HepG2 (cell line): ENCODE data around the gene BBOF1. TPM values are rescaled to one million over a fixed set of nuclear protein-coding genes. Genes with fewer than 3 reads are reported as not detected.

ENCODE experiments used
- ATF6 ChIP-seq: sonication (generic); formaldehyde crosslinking; conservative IDR thresholded peaks from 2 replicates; pipeline ENCODE4 v1.4.0; 2020; ENCODE audit warnings: missing genetic modification reagents
- BORCS8-MEF2B ChIP-seq: sonication (generic); formaldehyde crosslinking; IDR thresholded peaks from 2 replicates; pipeline ENCODE4 v1.8.0; 2022; ENCODE audit warnings: mild to moderate bottlenecking, missing genetic modification reagents
- BRD4 ChIP-seq: sonication (generic); formaldehyde crosslinking; IDR thresholded peaks from 2 replicates; pipeline ENCODE4 v1.4.0; 2020; ENCODE audit warnings: missing genetic modification reagents
- NRL ChIP-seq: sonication (generic); formaldehyde crosslinking; IDR thresholded peaks from 2 replicates; pipeline ENCODE4 v1.5.0; 2020; ENCODE audit warnings: missing genetic modification reagents, mild to moderate bottlenecking, moderate library complexity, borderline replicate concordance
- SIN3A ChIP-seq: IDR thresholded peaks from 2 replicates; pipeline ENCODE4 v1.6.1; 2011; ENCODE audit warnings: low read depth, mild to moderate bottlenecking, control low read depth, low read length, borderline replicate concordance
- ZBTB37 ChIP-seq: sonication (generic); formaldehyde crosslinking; IDR thresholded peaks from 2 replicates; pipeline ENCODE4 v1.4.0; 2020; ENCODE audit warnings: mild to moderate bottlenecking, missing genetic modification reagents
- ZNF407 ChIP-seq: sonication (generic); formaldehyde crosslinking; IDR thresholded peaks from one replicate; pipeline ENCODE4 v1.5.1; 2020; ENCODE audit warnings: mild to moderate bottlenecking, missing genetic modification reagents; ENCODE audit errors: not compliant biosample characterization
- ZNF605 ChIP-seq: sonication (generic); formaldehyde crosslinking; IDR thresholded peaks from 2 replicates; pipeline ENCODE4 v1.8.0; 2022; ENCODE audit warnings: mild to moderate bottlenecking, missing genetic modification reagents
- polyA plus RNA-seq, 8 experiments: library from polyadenylated mRNA; depleted of rRNA in 3 of 8; stranded (reverse) in 7 of 8; unstranded in 1 of 8; fragments of >200 nt; fragmentation: Illumina TruSeq in 4 of 8; extraction: Trizol in 4 of 8; gene quantifications; 2 replicates each; pipeline versions ENCODE4 v1.2.1 to v1.2.3, GENCODE V29; 2011 to 2016; ENCODE audit warnings: low read depth in 4 of 8, missing spikeins in 1 of 8, mixed read lengths in 1 of 8; ENCODE audit not compliant: insufficient read depth in 1 of 8
- total RNA-seq, 5 experiments: library from RNA; depleted of rRNA; stranded (reverse); fragments of >200 nt; fragmentation: Illumina TruSeq; extraction: Trizol; gene quantifications; 2 replicates each; pipeline ENCODE4 v1.2.3, GENCODE V29; 2016; ENCODE audit warnings: low read depth in 1 of 5
- TF ChIP-seq, protein P1 (sequence below): sonication (generic); formaldehyde crosslinking; IDR thresholded peaks from 2 replicates; pipeline ENCODE4 v1.5.0; 2020; ENCODE audit warnings: mild to moderate bottlenecking, missing genetic modification reagents, borderline replicate concordance
- TF ChIP-seq, protein P2 (sequence below): sonication (generic); formaldehyde crosslinking; IDR thresholded peaks from 2 replicates; pipeline ENCODE4 v1.8.0; 2022; ENCODE audit warnings: missing genetic modification reagents, mild to moderate bottlenecking, borderline replicate concordance

Gene BBOF1
- total and polyA plus RNA-seq, 2 of the 13 experiments (the other 11 are each of a cell fraction or from before 2014, with no cell fraction given), result 1.6 to 2.3 TPM

- peak; percentile 45 for TF ChIP-seq ZNF407 (CRISPR knock-in tag)
- TF ChIP-seq SIN3A, result no peak
- TF ChIP-seq ZNF605, result peak; percentile 52
- TF ChIP-seq, protein P1, sequence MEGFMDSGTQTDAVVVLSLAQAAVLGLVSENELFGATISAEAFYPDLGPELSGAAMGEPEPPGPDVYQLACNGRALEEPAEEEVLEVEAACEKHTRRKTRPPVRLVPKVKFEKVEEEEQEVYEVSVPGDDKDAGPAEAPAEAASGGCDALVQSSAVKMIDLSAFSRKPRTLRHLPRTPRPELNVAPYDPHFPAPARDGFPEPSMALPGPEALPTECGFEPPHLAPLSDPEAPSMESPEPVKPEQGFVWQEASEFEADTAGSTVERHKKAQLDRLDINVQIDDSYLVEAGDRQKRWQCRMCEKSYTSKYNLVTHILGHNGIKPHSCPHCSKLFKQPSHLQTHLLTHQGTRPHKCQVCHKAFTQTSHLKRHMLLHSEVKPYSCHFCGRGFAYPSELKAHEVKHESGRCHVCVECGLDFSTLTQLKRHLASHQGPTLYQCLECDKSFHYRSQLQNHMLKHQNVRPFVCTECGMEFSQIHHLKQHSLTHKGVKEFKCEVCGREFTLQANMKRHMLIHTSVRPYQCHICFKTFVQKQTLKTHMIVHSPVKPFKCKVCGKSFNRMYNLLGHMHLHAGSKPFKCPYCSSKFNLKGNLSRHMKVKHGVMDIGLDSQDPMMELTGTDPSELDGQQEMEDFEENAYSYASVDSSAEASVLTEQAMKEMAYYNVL, result 0 out of 2 replicates have a peak, but pooled peaks have one; percentile 66
- 0 out of 2 replicates have a peak, but pooled peaks have one; percentile 34 for TF ChIP-seq BRD4
- TF ChIP-seq, protein P2, sequence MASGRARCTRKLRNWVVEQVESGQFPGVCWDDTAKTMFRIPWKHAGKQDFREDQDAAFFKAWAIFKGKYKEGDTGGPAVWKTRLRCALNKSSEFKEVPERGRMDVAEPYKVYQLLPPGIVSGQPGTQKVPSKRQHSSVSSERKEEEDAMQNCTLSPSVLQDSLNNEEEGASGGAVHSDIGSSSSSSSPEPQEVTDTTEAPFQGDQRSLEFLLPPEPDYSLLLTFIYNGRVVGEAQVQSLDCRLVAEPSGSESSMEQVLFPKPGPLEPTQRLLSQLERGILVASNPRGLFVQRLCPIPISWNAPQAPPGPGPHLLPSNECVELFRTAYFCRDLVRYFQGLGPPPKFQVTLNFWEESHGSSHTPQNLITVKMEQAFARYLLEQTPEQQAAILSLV (CRISPR knock-in tag), result 0 out of 2 replicates have a peak, but pooled peaks have one; percentile 32
- peak; percentile 80; the same call in 1 of the 2 replicates for TF ChIP-seq NRL (CRISPR knock-in tag)
- TF ChIP-seq BORCS8-MEF2B, result no peak
- TF ChIP-seq ATF6, result no peak
- TF ChIP-seq ZBTB37 (CRISPR knock-in tag), result 0 out of 2 replicates have a peak, but pooled peaks have one; percentile 17
Observed at GRCh38 chr14:74083784-74084276, 64.7 kb downstream of the BBOF1 start (continued).
